H1 (cell line): ENCODE measurements around the gene GRIK4. TPM values are rescaled to one million over a fixed set of nuclear protein-coding genes. Genes with fewer than 3 reads are reported as not detected.

Experiments used
- CTCF ChIA-PET: fragments of 300-600 bp; sonication (Branson Sonifier 250); formaldehyde crosslinking; loops from one replicate; lab custom pipeline; 2021; ENCODE audit not compliant: partially characterized antibody; lab: Charles Lee
- POLR2A ChIA-PET: fragments of 300-600 bp; sonication (Branson Sonifier 250); formaldehyde crosslinking; loops from one replicate; lab custom pipeline; 2021; ENCODE audit warnings: inconsistent platforms; ENCODE audit not compliant: partially characterized antibody; lab: Charles Lee
- DNase-seq, 2 experiments: peaks; one replicate each; pipeline versions ENCODE4 v3.0.0 to v3.0.0-alpha.2; 2010 to 2022; ENCODE audit warnings: low spot score in 2 of 2, low read depth in 1 of 2, mixed read lengths in 1 of 2
- FAIRE-seq: peaks from 2 replicates; lab custom pipeline; 2011; peaks lifted over from hg19 to GRCh38; lab: Jason Lieb, UNC
- H2AFZ ChIP-seq: 2 replicates; pipeline ENCODE4 v1.8.1; 2012; ENCODE audit warnings: low read length, inconsistent platforms
- H2AK5ac ChIP-seq: 2 replicates; pipeline ENCODE4 v1.6.1; 2013; ENCODE audit warnings: low read depth, low read length
- H2BK120ac ChIP-seq: replicated peaks from 2 replicates; pipeline ENCODE3; 2013; ENCODE audit warnings: low read depth, low read length, inconsistent platforms
- H2BK12ac ChIP-seq: 2 replicates; pipeline ENCODE4 v1.6.1; 2013; ENCODE audit warnings: low read depth, low read length
- H2BK15ac ChIP-seq: 2 replicates; pipeline ENCODE4 v1.6.1; 2013; ENCODE audit warnings: low read length
- H2BK20ac ChIP-seq: 2 replicates; pipeline ENCODE4 v1.6.1; 2013; ENCODE audit warnings: low read length
- H2BK5ac ChIP-seq: 2 replicates; pipeline ENCODE4 v1.6.1; 2013; ENCODE audit warnings: low read depth, low read length
- H3K14ac ChIP-seq: 2 replicates; pipeline ENCODE4 v1.6.1; 2013; ENCODE audit warnings: inconsistent platforms; ENCODE audit not compliant: insufficient read length
- H3K18ac ChIP-seq: 2 replicates; pipeline ENCODE4 v1.6.1; 2013; ENCODE audit warnings: low read length; ENCODE audit errors: extremely low read depth
- H3K23ac ChIP-seq: 2 replicates; pipeline ENCODE4 v1.6.1; 2013; ENCODE audit warnings: inconsistent platforms; ENCODE audit not compliant: insufficient read length
- H3K23me2 ChIP-seq: 2 replicates; pipeline ENCODE4 v1.6.1; 2013; ENCODE audit warnings: low read depth, low read length
- H3K27ac ChIP-seq: 2 replicates; pipeline ENCODE4 v1.6.1; 2011; ENCODE audit warnings: low read depth, low read length, inconsistent platforms
- H3K27me3 ChIP-seq, 4 experiments: replicated peaks in 1 of 4; 1 replicate in 1 of 4; 2 replicates in 3 of 4; pipeline versions ENCODE4 v1.6.1 to v1.8.1; 2011 to 2013; ENCODE audit warnings: low read length in 3 of 4, mild to moderate bottlenecking in 3 of 4, inconsistent platforms in 2 of 4, mixed read lengths in 2 of 4, moderate library complexity in 1 of 4; ENCODE audit not compliant: control insufficient read depth in 3 of 4, insufficient read depth in 3 of 4; ENCODE audit errors: extremely low read depth in 1 of 4
- H3K36me3 ChIP-seq, 4 experiments: 2 replicates each; pipeline versions ENCODE4 v1.6.1 to v1.8.1; 2011 to 2013; ENCODE audit warnings: mild to moderate bottlenecking in 4 of 4, low read length in 3 of 4, moderate library complexity in 2 of 4, control low read depth in 1 of 4, inconsistent platforms in 1 of 4; ENCODE audit not compliant: insufficient read depth in 4 of 4, control insufficient read depth in 2 of 4
- H3K4ac ChIP-seq: replicated peaks from 2 replicates; pipeline ENCODE3; 2013; ENCODE audit warnings: low read length, low read depth, mixed read lengths, inconsistent platforms; ENCODE audit not compliant: insufficient read length
- H3K4me1 ChIP-seq, 4 experiments: replicated peaks in 1 of 4; 1 replicate in 1 of 4; 2 replicates in 3 of 4; pipeline versions ENCODE4 v1.6.1 to v1.8.1; 2011 to 2013; ENCODE audit warnings: low read length in 3 of 4, inconsistent platforms in 2 of 4, mixed read lengths in 1 of 4; ENCODE audit not compliant: insufficient read depth in 4 of 4, control insufficient read depth in 3 of 4
- H3K4me2 ChIP-seq, 2 experiments: 2 replicates each; pipeline versions ENCODE4 v1.6.1 to v1.8.1; 2011 to 2013; ENCODE audit warnings: low read depth in 2 of 2, low read length in 2 of 2, control low read depth in 1 of 2, inconsistent platforms in 1 of 2, mild to moderate bottlenecking in 1 of 2; ENCODE audit not compliant: insufficient read depth in 1 of 2
- H3K4me3 ChIP-seq, 4 experiments: fragments of 200-600, 300-600 bp in 1 of 4; sonication (generic), shearing (Covaris generic), sonication (Bioruptor Twin) in 1 of 4; 2 replicates each; pipeline versions ENCODE4 v1.5.1 to v1.8.1; 2011 to 2016; ENCODE audit warnings: low read length in 4 of 4, low read depth in 3 of 4, control low read depth in 2 of 4, inconsistent platforms in 2 of 4, mild to moderate bottlenecking in 2 of 4, mixed read lengths in 1 of 4, moderate library complexity in 1 of 4; ENCODE audit not compliant: insufficient read depth in 2 of 4; ENCODE audit errors: extremely low read depth in 1 of 4
- H3K56ac ChIP-seq: replicated peaks from 2 replicates; pipeline ENCODE3; 2013; ENCODE audit warnings: low read depth, mild to moderate bottlenecking, mixed read lengths, low read length, inconsistent platforms; ENCODE audit not compliant: insufficient read length
- H3K79me1 ChIP-seq: 2 replicates; pipeline ENCODE4 v1.6.1; 2013; ENCODE audit warnings: low read depth, low read length, control low read depth
- H3K79me2 ChIP-seq, 2 experiments: 2 replicates each; pipeline versions ENCODE4 v1.6.1 to v1.8.1; 2012 to 2013; ENCODE audit warnings: low read length in 2 of 2, mild to moderate bottlenecking in 2 of 2, inconsistent platforms in 1 of 2; ENCODE audit not compliant: insufficient read depth in 2 of 2, control insufficient read depth in 1 of 2
- H3K9ac ChIP-seq, 4 experiments: replicated peaks in 1 of 4; 1 replicate in 1 of 4; 2 replicates in 3 of 4; pipeline versions ENCODE4 v1.6.1 to v1.8.1; 2011 to 2013; ENCODE audit warnings: low read depth in 3 of 4, low read length in 3 of 4, control low read depth in 2 of 4, mild to moderate bottlenecking in 2 of 4, moderate library complexity in 2 of 4, inconsistent platforms in 1 of 4; ENCODE audit errors: extremely low read depth in 1 of 4
- H3K9me3 ChIP-seq, 2 experiments: 2 replicates each; pipeline versions ENCODE4 v1.6.1 to v1.8.1; 2012 to 2013; ENCODE audit warnings: mild to moderate bottlenecking in 2 of 2, moderate library complexity in 2 of 2, control low read depth in 1 of 2, inconsistent platforms in 1 of 2, low read depth in 1 of 2, low read length in 1 of 2, mixed read lengths in 1 of 2; ENCODE audit not compliant: insufficient read depth in 2 of 2
- H4K20me1 ChIP-seq, 2 experiments: replicated peaks in 1 of 2; 2 replicates each; pipeline versions ENCODE3 to v1.8.1; 2011 to 2013; ENCODE audit warnings: inconsistent platforms in 2 of 2, low read length in 2 of 2, mild to moderate bottlenecking in 1 of 2; ENCODE audit not compliant: insufficient read depth in 2 of 2, control insufficient read depth in 1 of 2
- H4K5ac ChIP-seq: 2 replicates; pipeline ENCODE4 v1.6.1; 2013; ENCODE audit warnings: low read length, low read depth, mixed read lengths, inconsistent platforms; ENCODE audit not compliant: insufficient read length
- H4K8ac ChIP-seq: 2 replicates; pipeline ENCODE4 v1.8.0; 2013; ENCODE audit warnings: mild to moderate bottlenecking, moderate library complexity, low read length, inconsistent platforms; ENCODE audit not compliant: insufficient read depth; ENCODE audit errors: extremely low read depth
- H4K91ac ChIP-seq: replicated peaks from 2 replicates; pipeline ENCODE3; 2013; ENCODE audit warnings: low read length, mixed read lengths, inconsistent platforms; ENCODE audit not compliant: insufficient read length
- ATF3 ChIP-seq: IDR thresholded peaks from 2 replicates; pipeline ENCODE4 v1.6.1; 2011; ENCODE audit warnings: low read depth, mild to moderate bottlenecking, low read length; ENCODE audit not compliant: insufficient read depth
- BRCA1 ChIP-seq: IDR thresholded peaks from 2 replicates; pipeline ENCODE4 v1.6.1; 2012; ENCODE audit warnings: low read depth, low read length, improper control_type of control experiment
- EP300 ChIP-seq, 2 experiments: IDR thresholded peaks; 1 replicate in 1 of 2; 2 replicates in 1 of 2; pipeline ENCODE4 v1.6.1; 2011 to 2012; ENCODE audit warnings: low read depth in 2 of 2, low read length in 2 of 2, mild to moderate bottlenecking in 2 of 2, borderline replicate concordance in 1 of 2, inconsistent platforms in 1 of 2, moderate library complexity in 1 of 2
- HDAC6 ChIP-seq: IDR thresholded peaks from one replicate; pipeline ENCODE4 v1.7.1; 2012; ENCODE audit warnings: low read depth, mild to moderate bottlenecking, inconsistent platforms, low read length, moderate library complexity
- KDM5A ChIP-seq: fragments of 200-600 bp; IDR thresholded peaks from 2 replicates; pipeline ENCODE4 v1.7.1; 2012; ENCODE audit warnings: mild to moderate bottlenecking, low read length, inconsistent platforms, mixed read lengths
- MAFK ChIP-seq: IDR thresholded peaks from 2 replicates; pipeline ENCODE4 v1.6.1; 2012; ENCODE audit warnings: low read depth, mild to moderate bottlenecking, improper control_type of control experiment, low read length
- RBBP5 ChIP-seq: IDR thresholded peaks from 2 replicates; pipeline ENCODE4 v1.7.1; 2012; ENCODE audit warnings: low read depth, mild to moderate bottlenecking, inconsistent platforms, low read length, moderate library complexity, borderline replicate concordance
- RXRA ChIP-seq: IDR thresholded peaks from 2 replicates; pipeline ENCODE4 v1.6.1; 2011; ENCODE audit warnings: low read depth, mild to moderate bottlenecking, low read length, moderate library complexity; ENCODE audit not compliant: insufficient read depth
- SP2 ChIP-seq: IDR thresholded peaks from 2 replicates; pipeline ENCODE4 v1.6.1; 2012; ENCODE audit warnings: mild to moderate bottlenecking, low read length, inconsistent platforms
- SUZ12 ChIP-seq: fragments of 200-600 bp; sonication (generic); IDR thresholded peaks from 2 replicates; pipeline ENCODE4 v1.6.1; 2012; ENCODE audit warnings: mild to moderate bottlenecking, inconsistent platforms, low read length, moderate library complexity, mixed read lengths
- TCF12 ChIP-seq: IDR thresholded peaks from 2 replicates; pipeline ENCODE4 v1.6.1; 2011; ENCODE audit warnings: low read depth, mild to moderate bottlenecking, low read length
- YY1 ChIP-seq: IDR thresholded peaks from 2 replicates; pipeline ENCODE4 v1.6.1; 2011; ENCODE audit warnings: low read depth, mild to moderate bottlenecking, low read length
- WGBS, 2 experiments: shearing (Covaris generic) in 1 of 2; methylation state at CpG; one replicate each; pipeline versions ENCODE4 v1.1.6 to v1.1.7; 2013 to 2015; ENCODE audit warnings: low lambda C conversion rate in 2 of 2, mixed read lengths in 2 of 2, inconsistent platforms in 1 of 2, low coverage in 1 of 2, missing lambda C conversion rate in 1 of 2; ENCODE audit not compliant: insufficient replicate concordance in 2 of 2, insufficient coverage in 1 of 2, insufficient read length in 1 of 2; ENCODE audit errors: extremely low coverage in 1 of 2, missing lambda C conversion rate in 1 of 2; 5-methylcytosine and 5-hydroxymethylcytosine counted together
- polyA plus RNA-seq, 7 experiments: library from polyadenylated mRNA; depleted of rRNA in 3 of 7; stranded (reverse) in 5 of 7; unstranded in 2 of 7; fragments of >200 nt in 5 of 7; fragments of 200-250 nt in 2 of 7; gene quantifications; 1 replicate in 5 of 7; 2 replicates in 1 of 7; 4 replicates in 1 of 7; pipeline versions ENCODE4 v1.2.1 to v1.2.3, GENCODE V29; 2011 to 2013; ENCODE audit warnings: missing spikeins in 2 of 7, mixed read lengths in 2 of 7
- total RNA-seq: library from RNA; stranded (reverse); fragmentation: NEBNext Ultra II Directional; extraction: Animal tissue kit (Norgen Biotek cat#: 25700); gene quantifications from 2 replicates; pipeline ENCODE4 v1.2.1, GENCODE V29; 2021

GRIK4 gene
- total and polyA plus RNA-seq, 2 of the 8 experiments (the other 6 are each of a cell fraction or from before 2014, with no cell fraction given), result 1.2 to 2.9 TPM

GRCh38 chr11:120648771-120649170, 137.2 kb downstream of the GRIK4 start:
- POLR2A ChIA-PET, result interaction anchor here (1.6 kb wide), 1 partner anchor 138 kb away, joined by 5 read pairs; the partner anchor contains the start of gene GRIK4

More at GRCh38 chr11:120648771-120649170, 137.2 kb downstream of the GRIK4 start:
- Histone ChIP-seq H3K23ac (no peak overlapping the region), H3K23me2 (no peaks in the 10 kb centered on the region), H4K20me1 (peaks cover 6 to 29% of the 10 kb centered on the region in 2 experiments), H3K4me2 (no peak overlapping the region), H3K9me3 (no peaks in the 10 kb centered on the region), H2BK12ac (no peak overlapping the region), H3K79me1 (no peaks in the 10 kb centered on the region), H2BK15ac (no peak overlapping the region), H3K4me3 (no peak overlapping the region), H3K79me2 (no peaks in the 10 kb centered on the region), H3K27me3 (peaks cover 46 to 78% (median 64%) of the 10 kb centered on the region in 4 experiments), H3K9ac (no peak overlapping the region), H4K5ac (no peak overlapping the region), H3K4me1 (peaks cover 7 to 20% (median 11%) of the 10 kb centered on the region in 4 experiments), H2BK20ac (no peak overlapping the region), H2BK120ac (no peak overlapping the region), H3K36me3 (no peaks in the 10 kb centered on the region), H4K91ac (no peak overlapping the region), H4K8ac (no peak overlapping the region), H2AFZ (no peak overlapping the region), H3K56ac (no peak overlapping the region), H2AK5ac (no peak overlapping the region), H3K27ac (no peak overlapping the region), H3K14ac (no peak overlapping the region), H3K4ac (no peak overlapping the region), H3K18ac (no peak overlapping the region), H2BK5ac (no peak overlapping the region)
- 85% methylated on average over 6 of the region's 6 CpGs; no CpG with 5 or more reads in 1 of the 2 experiments for WGBS, 2 experiments
- FAIRE-seq (no peak), DNase-seq (no peak)
- CTCF ChIA-PET, result interaction anchor here (0.5 to 11.6 kb wide), 18 partner anchors 11 to 305 kb away, joined by 3 to 111 read pairs (median 4); no protein-coding TSS in a partner anchor
- no peak for TF ChIP-seq RBBP5
- TF ChIP-seq ATF3, result no peak
- no peak for TF ChIP-seq KDM5A
- TF ChIP-seq SP2, result no peak
- no peak for TF ChIP-seq SUZ12
- TF ChIP-seq TCF12, result no peak
- no peak for TF ChIP-seq EP300 (IDR thresholded peaks at IDR 0.05; ENCODE audit: borderline replicate concordance in 1 of 2, low read depth in 2 of 2, low read length in 2 of 2)
- no peak for TF ChIP-seq YY1
- TF ChIP-seq RXRA, result no peak
- no peak for TF ChIP-seq HDAC6
- TF ChIP-seq MAFK, result no peak
- TF ChIP-seq BRCA1, result no peak
